ENCODE measurements around the gene SNX1.

DNA sequence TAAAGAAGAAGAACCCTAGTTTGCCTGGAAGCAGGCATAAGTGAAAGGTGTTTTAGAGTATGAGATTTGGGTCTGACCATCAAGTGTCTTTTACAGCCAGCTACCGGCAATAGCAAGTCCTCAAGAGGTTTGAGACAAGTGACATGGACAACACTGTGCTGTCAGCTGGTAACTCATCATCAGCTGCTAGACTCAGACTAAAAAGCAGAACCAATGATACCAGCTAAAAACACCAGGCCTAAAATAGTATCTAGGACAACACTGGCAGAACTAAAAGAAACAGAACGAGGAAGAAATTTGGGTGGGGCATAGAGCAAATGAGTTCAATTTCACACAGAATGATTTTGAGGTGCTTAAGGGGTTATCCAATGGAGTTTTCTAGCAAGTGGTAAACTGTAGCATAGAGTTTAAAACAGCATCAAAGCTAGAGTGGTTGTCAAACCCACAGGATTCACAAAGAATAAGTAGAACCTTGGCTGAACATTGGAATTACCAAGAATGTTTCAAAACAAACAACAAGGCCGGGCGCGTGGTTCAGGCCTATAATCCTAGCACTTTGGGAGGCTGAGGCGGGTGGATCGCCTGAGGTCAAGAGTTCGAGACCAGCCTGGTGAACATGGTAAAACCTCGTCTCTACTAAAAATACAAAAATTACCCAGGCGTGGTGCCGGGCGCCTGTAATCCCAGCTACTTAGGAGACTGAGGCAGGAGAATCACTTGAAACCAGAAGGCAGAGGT, 6.1 kb upstream of the SNX1 start:
- TF ChIP-seq, protein P1, sequence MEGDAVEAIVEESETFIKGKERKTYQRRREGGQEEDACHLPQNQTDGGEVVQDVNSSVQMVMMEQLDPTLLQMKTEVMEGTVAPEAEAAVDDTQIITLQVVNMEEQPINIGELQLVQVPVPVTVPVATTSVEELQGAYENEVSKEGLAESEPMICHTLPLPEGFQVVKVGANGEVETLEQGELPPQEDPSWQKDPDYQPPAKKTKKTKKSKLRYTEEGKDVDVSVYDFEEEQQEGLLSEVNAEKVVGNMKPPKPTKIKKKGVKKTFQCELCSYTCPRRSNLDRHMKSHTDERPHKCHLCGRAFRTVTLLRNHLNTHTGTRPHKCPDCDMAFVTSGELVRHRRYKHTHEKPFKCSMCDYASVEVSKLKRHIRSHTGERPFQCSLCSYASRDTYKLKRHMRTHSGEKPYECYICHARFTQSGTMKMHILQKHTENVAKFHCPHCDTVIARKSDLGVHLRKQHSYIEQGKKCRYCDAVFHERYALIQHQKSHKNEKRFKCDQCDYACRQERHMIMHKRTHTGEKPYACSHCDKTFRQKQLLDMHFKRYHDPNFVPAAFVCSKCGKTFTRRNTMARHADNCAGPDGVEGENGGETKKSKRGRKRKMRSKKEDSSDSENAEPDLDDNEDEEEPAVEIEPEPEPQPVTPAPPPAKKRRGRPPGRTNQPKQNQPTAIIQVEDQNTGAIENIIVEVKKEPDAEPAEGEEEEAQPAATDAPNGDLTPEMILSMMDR (IDR thresholded peaks at IDR 0.05) = no peak
- TF ChIP-seq POLR2A (IDR thresholded peaks at IDR 0.05; ENCODE audit: low read length) = no peak
- TF ChIP-seq CHD2 (IDR thresholded peaks at IDR 0.05; ENCODE audit: low read length, partially characterized antibody) = no peak
- TF ChIP-seq PHF8 (IDR thresholded peaks at IDR 0.05; ENCODE audit: borderline replicate concordance, low read depth) = no peak
- no peak for TF ChIP-seq TFCP2L1 (CRISPR knock-in tag; IDR thresholded peaks at IDR 0.05)

Data from A549 (cell line).